KMS-11 (cell line): ENCODE data around the gene NCKIPSD.

Source experiments
- H2AFZ ChIP-seq: fragments of 200-600 bp; sonication (generic); 2 replicates; pipeline ENCODE4 v1.6.1; 2016; ENCODE audit warnings: antibody characterized with exemption, mixed run types, low read depth
- H3K27ac ChIP-seq: fragments of 200-600 bp; sonication (generic); 2 replicates; pipeline ENCODE4 v1.6.1; 2016; ENCODE audit warnings: mild to moderate bottlenecking, mixed run types
- H3K27me3 ChIP-seq: fragments of 200-600 bp; sonication (generic); 2 replicates; pipeline ENCODE4 v1.6.1; 2017; ENCODE audit warnings: mild to moderate bottlenecking, low read depth, mixed run types, moderate library complexity; ENCODE audit not compliant: insufficient read depth
- H3K36me3 ChIP-seq: fragments of 200-600 bp; sonication (generic); 2 replicates; pipeline ENCODE4 v1.6.1; 2017; ENCODE audit warnings: mild to moderate bottlenecking, mixed run types; ENCODE audit not compliant: insufficient read depth
- H3K4me1 ChIP-seq: fragments of 200-600 bp; sonication (generic); 2 replicates; pipeline ENCODE4 v1.6.1; 2016; ENCODE audit warnings: mild to moderate bottlenecking, low read depth, mixed run types; ENCODE audit not compliant: poor library complexity, severe bottlenecking
- H3K4me2 ChIP-seq: fragments of 200-600 bp; sonication (generic); 2 replicates; pipeline ENCODE4 v1.7.0; 2016; ENCODE audit warnings: mild to moderate bottlenecking, mixed run types
- H3K4me3 ChIP-seq: fragments of 200-600 bp; sonication (generic); IDR thresholded peaks from 2 replicates; pipeline ENCODE4 v1.6.1; 2017; ENCODE audit warnings: low read depth, low read length, mixed read lengths; ENCODE audit not compliant: insufficient read depth
- H3K79me2 ChIP-seq: fragments of 200-600 bp; sonication (generic); 2 replicates; pipeline ENCODE4 v1.6.1; 2016; ENCODE audit warnings: low read depth, mixed run types; ENCODE audit not compliant: insufficient read depth
- H3K9ac ChIP-seq: fragments of 200-600 bp; sonication (generic); 2 replicates; pipeline ENCODE4 v1.6.1; 2016; ENCODE audit warnings: mild to moderate bottlenecking, mixed run types
- H4K20me1 ChIP-seq: fragments of 200-600 bp; sonication (generic); 2 replicates; pipeline ENCODE4 v1.6.1; 2016; ENCODE audit warnings: mild to moderate bottlenecking, mixed run types; ENCODE audit not compliant: insufficient read depth
- TF ChIP-seq, protein P1 (sequence below): fragments of 200-600 bp; sonication (generic); conservative IDR thresholded peaks from 2 replicates; pipeline ENCODE4 v1.6.1; 2017; ENCODE audit warnings: low read depth, mild to moderate bottlenecking, antibody characterized with exemption, low read length, moderate library complexity, mixed read lengths

The NCKIPSD gene

DNA sequence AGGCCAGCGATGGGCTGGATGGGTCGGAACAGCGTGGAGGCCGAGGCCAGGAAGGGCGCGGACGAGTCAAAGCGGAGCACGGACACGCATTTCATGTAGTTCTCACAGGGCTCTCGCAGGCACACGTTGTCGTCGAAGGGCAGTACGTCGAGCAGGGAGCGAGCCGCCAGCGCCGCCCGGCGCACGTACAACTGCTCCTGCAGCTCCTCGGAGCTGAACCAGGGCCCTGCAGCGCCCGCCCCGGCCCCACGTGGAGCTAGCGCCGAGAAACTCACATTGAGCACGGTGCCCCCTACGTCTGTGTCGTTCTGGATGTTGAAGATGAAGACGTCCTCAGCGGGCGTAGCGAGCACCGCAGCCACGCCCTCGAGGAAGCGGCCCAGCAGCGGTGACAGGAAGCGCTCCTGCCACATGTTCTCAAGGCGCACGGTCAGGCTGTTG is 28.9 kb downstream of the NCKIPSD start:
- Histone ChIP-seq H3K36me3 (no peaks in the 10 kb centered on the region), H3K27ac (no peak overlapping the region), H3K4me1 (peaks cover 20% of the 10 kb centered on the region), H3K9ac (no peak overlapping the region), H4K20me1 (no peaks in the 10 kb centered on the region), H3K4me2 (no peak overlapping the region), H3K27me3 (no peaks in the 10 kb centered on the region), H2AFZ (no peak overlapping the region), H3K4me3 (no peak overlapping the region), H3K79me2 (no peaks in the 10 kb centered on the region)
- TF ChIP-seq, protein P1, sequence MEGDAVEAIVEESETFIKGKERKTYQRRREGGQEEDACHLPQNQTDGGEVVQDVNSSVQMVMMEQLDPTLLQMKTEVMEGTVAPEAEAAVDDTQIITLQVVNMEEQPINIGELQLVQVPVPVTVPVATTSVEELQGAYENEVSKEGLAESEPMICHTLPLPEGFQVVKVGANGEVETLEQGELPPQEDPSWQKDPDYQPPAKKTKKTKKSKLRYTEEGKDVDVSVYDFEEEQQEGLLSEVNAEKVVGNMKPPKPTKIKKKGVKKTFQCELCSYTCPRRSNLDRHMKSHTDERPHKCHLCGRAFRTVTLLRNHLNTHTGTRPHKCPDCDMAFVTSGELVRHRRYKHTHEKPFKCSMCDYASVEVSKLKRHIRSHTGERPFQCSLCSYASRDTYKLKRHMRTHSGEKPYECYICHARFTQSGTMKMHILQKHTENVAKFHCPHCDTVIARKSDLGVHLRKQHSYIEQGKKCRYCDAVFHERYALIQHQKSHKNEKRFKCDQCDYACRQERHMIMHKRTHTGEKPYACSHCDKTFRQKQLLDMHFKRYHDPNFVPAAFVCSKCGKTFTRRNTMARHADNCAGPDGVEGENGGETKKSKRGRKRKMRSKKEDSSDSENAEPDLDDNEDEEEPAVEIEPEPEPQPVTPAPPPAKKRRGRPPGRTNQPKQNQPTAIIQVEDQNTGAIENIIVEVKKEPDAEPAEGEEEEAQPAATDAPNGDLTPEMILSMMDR = no peak

DNA sequence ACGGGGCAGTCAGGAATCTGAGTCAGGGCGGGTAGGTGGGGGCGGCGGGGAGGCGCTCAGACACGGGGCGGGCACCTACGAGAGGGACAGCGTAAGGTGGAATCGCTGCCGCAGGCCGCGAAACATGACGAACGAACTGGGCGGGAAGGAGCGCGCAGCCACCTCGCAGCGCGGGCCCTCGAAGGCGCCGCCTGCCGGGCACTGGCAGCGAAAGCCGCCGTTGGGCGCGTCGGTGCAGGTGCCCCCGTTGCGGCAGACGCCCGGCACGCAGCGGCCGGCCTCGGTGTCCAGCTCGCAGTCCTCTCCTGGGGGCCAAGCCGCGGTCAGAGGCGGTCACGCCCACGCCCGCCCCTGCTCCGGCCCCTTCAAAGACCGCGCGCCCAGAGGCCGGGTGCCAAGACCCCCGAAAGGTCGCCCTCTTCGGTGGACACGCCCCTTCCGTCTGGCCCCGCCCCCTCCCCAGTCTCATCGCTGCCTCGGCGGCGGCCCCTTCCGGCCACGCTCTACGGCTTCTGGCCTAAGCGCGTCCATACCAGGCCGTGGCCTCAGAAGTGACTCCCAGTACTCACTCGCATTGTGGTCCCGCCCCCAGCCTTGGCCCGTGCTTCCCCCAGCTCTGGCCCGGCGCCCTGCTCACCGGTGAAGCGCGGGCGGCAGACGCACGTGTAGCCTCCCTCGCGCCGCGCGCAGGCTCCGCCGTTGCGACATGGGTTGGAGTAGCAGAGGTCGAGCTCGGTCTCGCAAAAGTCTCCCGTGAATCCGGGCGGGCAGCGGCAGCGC is 29.5 kb downstream of the NCKIPSD start:
- no peaks in the 10 kb centered on the region for H3K36me3 ChIP-seq
- H3K4me3 ChIP-seq = no peak overlapping the region
- H2AFZ ChIP-seq = no peak overlapping the region

DNA sequence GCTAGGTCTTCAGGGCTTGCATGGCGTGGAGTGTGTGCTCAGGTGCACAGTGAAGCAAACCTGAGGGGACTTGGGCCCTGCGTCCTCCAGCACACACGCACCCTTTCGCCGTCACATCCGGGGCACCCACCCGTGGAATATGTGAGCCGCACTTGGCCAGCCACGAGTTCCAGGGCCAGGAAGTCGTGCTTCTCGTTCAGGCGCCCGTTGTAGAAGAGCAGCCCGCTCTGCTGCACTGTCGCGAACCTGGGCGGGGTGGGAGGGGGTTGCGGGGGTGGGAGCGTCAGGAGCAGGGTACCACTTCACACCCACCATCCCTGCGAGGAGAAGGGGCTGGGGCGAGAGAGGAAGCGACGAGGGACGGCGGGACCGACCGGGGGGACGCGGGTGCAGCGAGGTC is 30.1 kb downstream of the NCKIPSD start:
- no peak overlapping the region for H3K9ac ChIP-seq
- TF ChIP-seq, protein P1 = no peak
- no peak overlapping the region for H3K27ac ChIP-seq
- H3K79me2 ChIP-seq = no peaks in the 10 kb centered on the region
- H2AFZ ChIP-seq = no peak overlapping the region
- peaks cover 20% of the 10 kb centered on the region for H3K4me1 ChIP-seq
- H3K4me2 ChIP-seq = no peak overlapping the region
- no peaks in the 10 kb centered on the region for H4K20me1 ChIP-seq
- no peak overlapping the region for H3K4me3 ChIP-seq
- H3K36me3 ChIP-seq = no peaks in the 10 kb centered on the region
- no peaks in the 10 kb centered on the region for H3K27me3 ChIP-seq

More for the DNA sequence above, 29.5 kb downstream of the NCKIPSD start:
- peaks cover 20% of the 10 kb centered on the region for H3K4me1 ChIP-seq
- no peak overlapping the region for H3K9ac ChIP-seq
- no peak overlapping the region for H3K27ac ChIP-seq
- H3K79me2 ChIP-seq = no peaks in the 10 kb centered on the region
- no peak overlapping the region for H3K4me2 ChIP-seq
- no peaks in the 10 kb centered on the region for H4K20me1 ChIP-seq
- no peaks in the 10 kb centered on the region for H3K27me3 ChIP-seq
- TF ChIP-seq, protein P1 = no peak

DNA sequence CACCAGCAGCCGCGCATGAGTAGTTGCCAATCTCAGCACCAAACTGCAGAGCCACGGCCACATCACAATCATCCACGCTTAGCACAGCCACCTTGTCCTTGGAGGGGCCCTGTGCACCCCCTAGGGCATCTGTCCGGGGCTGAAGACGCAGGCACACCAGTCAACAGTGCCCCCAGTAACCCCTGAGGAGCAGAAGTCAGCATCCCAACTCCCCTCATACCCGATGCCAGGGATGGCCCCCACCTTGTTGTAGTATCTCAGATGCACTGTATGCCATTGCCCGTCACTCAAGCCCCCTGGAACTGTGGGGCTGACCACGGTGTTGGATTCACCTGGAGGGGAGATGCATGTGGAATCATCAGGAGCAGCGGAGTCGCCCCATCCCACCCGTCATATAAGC is 30.7 kb downstream of the NCKIPSD start:
- H3K9ac ChIP-seq = no peak overlapping the region
- H3K79me2 ChIP-seq = no peaks in the 10 kb centered on the region
- H3K36me3 ChIP-seq = no peaks in the 10 kb centered on the region
- H3K27ac ChIP-seq = no peak overlapping the region
- H3K4me1 ChIP-seq = peaks cover 20% of the 10 kb centered on the region
- no peak overlapping the region for H2AFZ ChIP-seq
- no peak overlapping the region for H3K4me3 ChIP-seq
- no peak overlapping the region for H3K4me2 ChIP-seq
- no peaks in the 10 kb centered on the region for H3K27me3 ChIP-seq
- TF ChIP-seq, protein P1 = no peak
- H4K20me1 ChIP-seq = no peaks in the 10 kb centered on the region
